AG10803 (cell line): ENCODE results near the gene LASP1.

Experiments
- DNase-seq: peaks from one replicate; pipeline ENCODE4 v3.0.0; 2010; ENCODE audit warnings: low read depth
- H3K4me3 ChIP-seq: 2 replicates; pipeline ENCODE4 v1.5.1; 2011; ENCODE audit warnings: mild to moderate bottlenecking, low read length, control low read depth
- CTCF ChIP-seq: conservative IDR thresholded peaks from 2 replicates; pipeline ENCODE4 v1.5.1; 2011; ENCODE audit warnings: mild to moderate bottlenecking, low read length, control low read depth, inconsistent platforms

LASP1 gene

GRCh38 chr17:38898291-38898679, 28.4 kb downstream of the LASP1 start:
- DNase-seq: no peak
- no peak overlapping the region for H3K4me3 ChIP-seq
- TF ChIP-seq CTCF: no peak

GRCh38 chr17:38898812-38899348, 29.0 kb downstream of the LASP1 start:
- no peak for DNase-seq

GRCh38 chr17:38899421-38899820, 29.6 kb downstream of the LASP1 start:
- TF ChIP-seq CTCF: no peak
- H3K4me3 ChIP-seq: no peak overlapping the region

More at GRCh38 chr17:38898812-38899348, 29.0 kb downstream of the LASP1 start:
- no peak for TF ChIP-seq CTCF
- no peak overlapping the region for H3K4me3 ChIP-seq

GRCh38 chr17:38900978-38901656, 31.3 kb downstream of the LASP1 start:
- H3K4me3 ChIP-seq: no peak overlapping the region
- peak; percentile 97 for DNase-seq
- TF ChIP-seq CTCF: no peak

More at GRCh38 chr17:38899421-38899820, 29.6 kb downstream of the LASP1 start:
- no peak for DNase-seq

GRCh38 chr17:38903404-38903803, 33.5 kb downstream of the LASP1 start:
- H3K4me3 ChIP-seq: no peak overlapping the region
- no peak for DNase-seq
- TF ChIP-seq CTCF: no peak

- no peak for TF ChIP-seq CTCF
- no peak overlapping the region for H3K4me3 ChIP-seq
- DNase-seq: no peak
These were observed 35.0 kb downstream of the LASP1 start for GRCh38 chr17:38904892-38905291.

- H3K4me3 ChIP-seq: no peak overlapping the region
- DNase-seq: no peak
- no peak for TF ChIP-seq CTCF
These were observed 35.5 kb downstream of the LASP1 start for GRCh38 chr17:38905375-38905774.
